K562 (cell line): ENCODE data around the gene CDH8. TPM values are rescaled to one million over a fixed set of nuclear protein-coding genes. Genes with fewer than 3 reads are reported as not detected.

Source experiments
- ATAC-seq: fragments of 200-7000 bp; cut with Tn5 transposase; 3 replicates; pipeline ENCODE4 v1.9.1; 2020; ENCODE audit warnings: moderate library complexity
- BruUV-seq: library from RNA; stranded (reverse); fragments of 400-500 nt; replicated peaks from 2 replicates; lab custom pipeline; 2021; lab: Mats Ljungman, UMichigan
- CTCF ChIA-PET: fragments of 300-600 bp; formaldehyde crosslinking; extraction: SDS; loops from one replicate; lab custom pipeline; 2021; ENCODE audit warnings: low intra/inter-chr PET ratio; lab: Yijun Ruan, JAX
- POLR2A ChIA-PET: fragments of 300-600, 350-650 bp; sonication (Branson Sonifier 250); formaldehyde crosslinking; extraction: SDS; loops from one replicate; lab custom pipeline; 2021; ENCODE audit warnings: antibody characterized with exemption, inconsistent platforms; lab: Yijun Ruan, JAX
- DNase-seq, 4 experiments: peaks; one replicate each; pipeline versions ENCODE4 v3.0.0 to v3.0.0-alpha.2; 2011 to 2018; ENCODE audit warnings: low spot score in 3 of 4, mixed read lengths in 3 of 4; ENCODE audit errors: extremely low read depth in 1 of 4
- FAIRE-seq: peaks from 2 replicates; lab custom pipeline; 2011; peaks lifted over from hg19 to GRCh38; lab: Jason Lieb, UNC
- H2AFZ ChIP-seq: 2 replicates; pipeline ENCODE4 v1.6.0; 2011; ENCODE audit warnings: low read depth, low read length, control low read depth, inconsistent platforms
- H3K27ac ChIP-seq: fragments of 200-600 bp; 3 replicates; pipeline ENCODE4 v1.8.0; 2011; ENCODE audit warnings: low read depth, mild to moderate bottlenecking, control low read depth, inconsistent platforms, low read length, moderate library complexity, mixed read lengths; ENCODE audit errors: extremely low read depth
- H3K27me3 ChIP-seq, 2 experiments: fragments of 300-600 bp in 1 of 2; 2 replicates in 1 of 2; 3 replicates in 1 of 2; pipeline versions ENCODE4 v1.6.0 to v1.8.0; 2011; ENCODE audit warnings: inconsistent platforms in 2 of 2, low read length in 2 of 2, mild to moderate bottlenecking in 1 of 2, mixed read lengths in 1 of 2, moderate library complexity in 1 of 2; ENCODE audit not compliant: control insufficient read depth in 2 of 2, insufficient read depth in 2 of 2
- H3K36me3 ChIP-seq: fragments of 300-600 bp; 3 replicates; pipeline ENCODE4 v1.8.0; 2011; ENCODE audit warnings: mild to moderate bottlenecking, low read length, inconsistent platforms; ENCODE audit not compliant: control insufficient read depth, insufficient read depth
- H3K4me1 ChIP-seq, 2 experiments: fragments of 200-600 bp in 1 of 2; replicated peaks in 1 of 2; 2 replicates in 1 of 2; 3 replicates in 1 of 2; pipeline versions ENCODE4 v1.5.1 to v1.8.0; 2011; ENCODE audit warnings: inconsistent platforms in 2 of 2, low read length in 2 of 2, mild to moderate bottlenecking in 1 of 2, mixed read lengths in 1 of 2, moderate library complexity in 1 of 2; ENCODE audit not compliant: control insufficient read depth in 2 of 2, insufficient read depth in 2 of 2
- H3K4me2 ChIP-seq: 2 replicates; pipeline ENCODE4 v1.6.1; 2011; ENCODE audit warnings: low read length, control low read depth, inconsistent platforms, mixed read lengths; ENCODE audit not compliant: insufficient read depth
- H3K4me3 ChIP-seq: fragments of 200-600 bp; sonication (generic), shearing (Covaris generic); 2 replicates; pipeline ENCODE4 v1.5.1; 2016; ENCODE audit warnings: control low read depth, inconsistent platforms
- H3K79me2 ChIP-seq: fragments of 200-600 bp; 3 replicates; pipeline ENCODE4 v1.8.0; 2011; ENCODE audit warnings: low read length, inconsistent platforms; ENCODE audit not compliant: control insufficient read depth, insufficient read depth
- H3K9ac ChIP-seq, 2 experiments: 2 replicates each; pipeline versions ENCODE4 v1.6.0 to v1.6.1; 2011; ENCODE audit warnings: low read depth in 2 of 2, low read length in 2 of 2, control low read depth in 1 of 2, inconsistent platforms in 1 of 2, mild to moderate bottlenecking in 1 of 2, mixed read lengths in 1 of 2; ENCODE audit not compliant: insufficient read depth in 1 of 2
- H3K9me1 ChIP-seq: one replicate; pipeline ENCODE4 v1.6.0; 2011; ENCODE audit warnings: inconsistent platforms, mild to moderate bottlenecking, low read length, moderate library complexity; ENCODE audit not compliant: control insufficient read depth, insufficient read depth
- H3K9me3 ChIP-seq: replicated peaks from 2 replicates; pipeline ENCODE4 v1.5.1; 2011; ENCODE audit warnings: low read depth, low read length, inconsistent platforms; ENCODE audit not compliant: control insufficient read depth, insufficient read depth
- H4K20me1 ChIP-seq: replicated peaks from 2 replicates; pipeline ENCODE4 v1.6.1; 2011; ENCODE audit warnings: low read length, inconsistent platforms, mixed read lengths; ENCODE audit not compliant: control insufficient read depth, insufficient read depth
- CBX1 ChIP-seq: sonication (generic); IDR thresholded peaks from 2 replicates; pipeline ENCODE4 v1.6.1; 2016; ENCODE audit warnings: antibody characterized with exemption, low read depth, mild to moderate bottlenecking
- FOXP4 ChIP-seq: sonication (generic); formaldehyde crosslinking; IDR thresholded peaks from 2 replicates; pipeline ENCODE4 v1.8.0; 2022; ENCODE audit warnings: mild to moderate bottlenecking, missing genetic modification reagents, borderline replicate concordance
- GTF2F1 ChIP-seq: IDR thresholded peaks from 2 replicates; pipeline ENCODE4 v1.6.1; 2011; ENCODE audit warnings: low read depth, low read length, improper control_type of control experiment
- USF1 ChIP-seq: sonication (generic); formaldehyde crosslinking; IDR thresholded peaks from 2 replicates; pipeline ENCODE4 v1.9.0; 2022; ENCODE audit warnings: mild to moderate bottlenecking, missing genetic modification reagents
- ZNF24 ChIP-seq: fragments of 450-650 bp; IDR thresholded peaks from 2 replicates; pipeline ENCODE4 v1.6.1; 2016
- ZNF764 ChIP-seq: fragments of 250-450 bp; sonication (Bioruptor Pico); IDR thresholded peaks from 2 replicates; pipeline ENCODE4 v1.4.0; 2020; ENCODE audit warnings: low read depth, mild to moderate bottlenecking, moderate library complexity
- WGBS: fragments of 100-300 bp; shearing (Covaris generic); methylation state at CpG from one replicate; pipeline ENCODE4 v1.1.6; 2016; ENCODE audit warnings: low coverage, mixed read lengths; ENCODE audit not compliant: insufficient coverage; ENCODE audit errors: missing lambda C conversion rate; 5-methylcytosine and 5-hydroxymethylcytosine counted together
- in situ Hi-C: fragments of 300-500 bp; cut with MboI; formaldehyde crosslinking; loops from 4 replicates; pipeline ENCODE4 v1.15.0; 2018; ENCODE audit warnings: inconsistent platforms, mixed read lengths
- intact Hi-C: fragments of 100-400 bp; cut with micrococcal nuclease; formaldehyde crosslinking; loops from 2 replicates; pipeline ENCODE4 v1.14.2; 2022
- polyA plus RNA-seq, 8 experiments: library from polyadenylated mRNA; depleted of rRNA in 4 of 8; stranded (reverse) in 5 of 8; unstranded in 3 of 8; fragments of >200 nt; fragmentation: Nextera tagmentation in 2 of 8; fragmentation: Illumina TruSeq in 1 of 8; extraction: Ambion mirVana in 2 of 8; extraction: Trizol in 1 of 8; gene quantifications; 2 replicates each; pipeline versions ENCODE4 v1.2.1 to v1.2.3, GENCODE V29; 2011 to 2014; ENCODE audit warnings: inconsistent platforms in 1 of 8, missing spikeins in 1 of 8
- total RNA-seq, 7 experiments: library from RNA; depleted of rRNA in 6 of 7; stranded (reverse); fragments of >200 nt in 6 of 7; fragmentation: Illumina TruSeq in 2 of 7; extraction: Trizol in 2 of 7; gene quantifications; 2 replicates each; pipeline versions ENCODE4 v1.2.1 to v1.2.3, GENCODE V29; 2011 to 2021; ENCODE audit warnings: low replicate concordance in 1 of 7

CDH8 gene
- total and polyA plus RNA-seq, 9 of the 15 experiments (the other 6 are each of a cell fraction or from before 2014, with no cell fraction given): 0.22 to 1.4 (median 0.42) TPM; not detected in 4

GRCh38 chr16:61792194-61792909 lies 243.9 kb downstream of the CDH8 start:
- in situ Hi-C loops: no loop called here
- no peak for ATAC-seq

More at GRCh38 chr16:61792194-61792909, 243.9 kb downstream of the CDH8 start:
- CTCF ChIA-PET: no interaction called here
- POLR2A ChIA-PET: no interaction called here
- no peak for TF ChIP-seq GTF2F1
- TF ChIP-seq ZNF764: no peak
- no peak for TF ChIP-seq FOXP4 (CRISPR knock-in tag)
- no peak for TF ChIP-seq CBX1
- TF ChIP-seq ZNF24: no peak
- TF ChIP-seq USF1: no peak
- H3K4me1 ChIP-seq: no peaks in the 10 kb centered on the region
- no peak overlapping the region for H3K27ac ChIP-seq
- FAIRE-seq (no peak), DNase-seq (no peak)
- no TSS peak for BruUV-seq
- no peaks in the 10 kb centered on the region for H3K9me1 ChIP-seq
- H3K4me3 ChIP-seq: no peak overlapping the region
- no peak overlapping the region for H2AFZ ChIP-seq
- no peak overlapping the region for H3K9ac ChIP-seq
- no peaks in the 10 kb centered on the region for H4K20me1 ChIP-seq
- no peaks in the 10 kb centered on the region for H3K36me3 ChIP-seq
- H3K4me2 ChIP-seq: no peak overlapping the region
- H3K27me3 ChIP-seq: no peaks in the 10 kb centered on the region
- WGBS: 0% methylated on average over 4 of the region's 4 CpGs
- intact Hi-C loops: no loop called here
- no peaks in the 10 kb centered on the region for H3K9me3 ChIP-seq
- no peaks in the 10 kb centered on the region for H3K79me2 ChIP-seq
